HCT116 (cell line): Measurements from ENCODE around the gene TFEB. TPM values are rescaled to one million over a fixed set of nuclear protein-coding genes. Genes with fewer than 3 reads are reported as not detected.

ENCODE experiments used
- ATAC-seq: fragments of 200-7000 bp; cut with Tn5 transposase; 2 replicates; pipeline ENCODE4 v1.9.1; 2020; ENCODE audit warnings: mild to moderate bottlenecking, moderate library complexity
- BruUV-seq: library from RNA; stranded (reverse); fragments of 400-500 nt; replicated peaks from 2 replicates; lab custom pipeline; 2021; lab: Mats Ljungman, UMichigan
- CTCF ChIA-PET: fragments of 300-600 bp; sonication (Branson Sonifier 250); formaldehyde crosslinking; loops from one replicate; lab custom pipeline; 2021; ENCODE audit warnings: antibody characterized with exemption; lab: Charles Lee
- POLR2A ChIA-PET: fragments of 300-600, 350-600 bp; sonication (Branson Sonifier 250); formaldehyde crosslinking; loops from one replicate; lab custom pipeline; 2021; ENCODE audit warnings: antibody characterized with exemption; lab: Charles Lee
- RAD21 ChIA-PET, 2 experiments: fragments of 300-600 bp; sonication (Branson Sonifier 250); formaldehyde crosslinking; loops; one replicate each; lab custom pipeline; 2023; ENCODE audit warnings: low total read pairs in 2 of 2; ENCODE audit not compliant: uncharacterized antibody in 2 of 2, unreplicated experiment in 2 of 2, low non-redundant PET in 1 of 2; lab: Charles Lee
- DNase-seq: peaks from one replicate; pipeline ENCODE4 v3.0.0-alpha.2; 2010; ENCODE audit warnings: low read depth, low spot score
- H2AFZ ChIP-seq: fragments of 200-600 bp; shearing (Covaris generic), sonication (generic); 2 replicates; pipeline ENCODE4 v1.6.1; 2017; ENCODE audit warnings: low read depth, mixed run types, mixed read lengths, antibody characterized with exemption, low read length; ENCODE audit not compliant: poor library complexity, severe bottlenecking
- H3K27ac ChIP-seq: 2 replicates; pipeline ENCODE4 v1.5.1; 2012; ENCODE audit warnings: low read depth, low read length
- H3K27me3 ChIP-seq: fragments of 200-600 bp; sonication (generic); 2 replicates; pipeline ENCODE4 v1.6.1; 2016; ENCODE audit warnings: mixed run types, low read length, mixed read lengths; ENCODE audit not compliant: insufficient read depth
- H3K36me3 ChIP-seq, 2 experiments: fragments of 200-500 bp in 1 of 2; fragments of 200-600 bp in 1 of 2; sonication (Bioruptor generic) in 1 of 2; sonication (generic) in 1 of 2; 2 replicates each; pipeline versions ENCODE4 v1.5.1 to v1.6.1; 2014 to 2016; ENCODE audit warnings: low read length in 2 of 2, inconsistent platforms in 1 of 2, mixed read lengths in 1 of 2, mixed run types in 1 of 2; ENCODE audit not compliant: insufficient read depth in 2 of 2, control insufficient read depth in 1 of 2
- H3K4me1 ChIP-seq, 2 experiments: fragments of 200-600 bp in 1 of 2; sonication (generic) in 1 of 2; 2 replicates each; pipeline versions ENCODE4 v1.5.1 to v1.6.1; 2012 to 2017; ENCODE audit warnings: low read length in 2 of 2, inconsistent platforms in 1 of 2, mild to moderate bottlenecking in 1 of 2, mixed read lengths in 1 of 2, mixed run types in 1 of 2, moderate library complexity in 1 of 2; ENCODE audit not compliant: insufficient read depth in 2 of 2, control insufficient read depth in 1 of 2
- H3K4me2 ChIP-seq: fragments of 200-600 bp; sonication (generic); 2 replicates; pipeline ENCODE4 v1.6.1; 2017; ENCODE audit warnings: mixed run types, low read length, mixed read lengths
- H3K4me3 ChIP-seq, 2 experiments: fragments of 200-600 bp in 1 of 2; sonication (generic) in 1 of 2; replicated peaks in 1 of 2; 2 replicates each; pipeline ENCODE4 v1.5.1; 2011 to 2016; ENCODE audit warnings: low read length in 2 of 2, control low read depth in 1 of 2, low read depth in 1 of 2, mild to moderate bottlenecking in 1 of 2, mixed read lengths in 1 of 2, mixed run types in 1 of 2
- H3K79me2 ChIP-seq: fragments of 200-600 bp; sonication (generic); 2 replicates; pipeline ENCODE4 v1.6.1; 2017; ENCODE audit warnings: mild to moderate bottlenecking, mixed run types, low read length, moderate library complexity, mixed read lengths; ENCODE audit not compliant: insufficient read depth
- H3K9ac ChIP-seq: fragments of 200-600 bp; sonication (generic); 2 replicates; pipeline ENCODE4 v1.6.1; 2016; ENCODE audit warnings: low read length, mixed read lengths
- H3K9me2 ChIP-seq: fragments of 200-600 bp; sonication (generic), shearing (Covaris generic); 2 replicates; pipeline ENCODE4 v1.6.1; 2017; ENCODE audit warnings: mixed run types, mild to moderate bottlenecking, moderate library complexity; ENCODE audit not compliant: insufficient read depth
- H3K9me3 ChIP-seq, 2 experiments: fragments of 200-500 bp in 1 of 2; fragments of 200-600 bp in 1 of 2; sonication (Bioruptor generic) in 1 of 2; sonication (generic) in 1 of 2; 2 replicates each; pipeline ENCODE4 v1.6.1; 2014 to 2017; ENCODE audit warnings: low read length in 2 of 2, mixed read lengths in 2 of 2, inconsistent platforms in 1 of 2, low read depth in 1 of 2, mild to moderate bottlenecking in 1 of 2, mixed run types in 1 of 2, moderate library complexity in 1 of 2; ENCODE audit not compliant: control insufficient read depth in 1 of 2, insufficient read depth in 1 of 2
- H4K20me1 ChIP-seq: fragments of 200-600 bp; sonication (generic), shearing (Covaris generic); 2 replicates; pipeline ENCODE4 v1.6.1; 2017; ENCODE audit warnings: mixed run types, mild to moderate bottlenecking, moderate library complexity; ENCODE audit not compliant: insufficient read depth
- RAD21 ChIP-seq: IDR thresholded peaks from 2 replicates; pipeline ENCODE4 v1.6.1; 2012; ENCODE audit warnings: low read depth, mild to moderate bottlenecking
- TCF7L2 ChIP-seq: IDR thresholded peaks from 2 replicates; pipeline ENCODE4 v1.7.0; 2011; ENCODE audit warnings: borderline replicate concordance, inconsistent platforms; ENCODE audit not compliant: insufficient read depth, insufficient read length; ENCODE audit errors: extremely low read depth
- ZNF274 ChIP-seq: fragments of 200-500 bp; sonication (Bioruptor generic); IDR thresholded peaks from 2 replicates; pipeline ENCODE4 v1.6.1; 2014; ENCODE audit warnings: mild to moderate bottlenecking, low read depth, low read length, inconsistent platforms
- intact Hi-C: fragments of 100-400 bp; cut with micrococcal nuclease; formaldehyde crosslinking; loops from 2 replicates; pipeline ENCODE4 v1.10.0; 2022
- total RNA-seq: library from RNA; stranded (reverse); gene quantifications from one replicate; pipeline ENCODE4 v1.2.1, GENCODE V29; 2021; ENCODE audit not compliant: unreplicated experiment
- TF ChIP-seq, protein P1 (sequence below): IDR thresholded peaks from 2 replicates; pipeline ENCODE4 v1.6.1; 2012
- TF ChIP-seq, protein P2 (sequence below): IDR thresholded peaks from 2 replicates; pipeline ENCODE4 v1.6.1; 2011; ENCODE audit warnings: mild to moderate bottlenecking, low read length, moderate library complexity; ENCODE audit not compliant: insufficient replicate concordance; ENCODE audit errors: extremely low read depth

The TFEB gene
- total RNA-seq, 1 experiment from 2014 or later: 4.8 TPM

DNA sequence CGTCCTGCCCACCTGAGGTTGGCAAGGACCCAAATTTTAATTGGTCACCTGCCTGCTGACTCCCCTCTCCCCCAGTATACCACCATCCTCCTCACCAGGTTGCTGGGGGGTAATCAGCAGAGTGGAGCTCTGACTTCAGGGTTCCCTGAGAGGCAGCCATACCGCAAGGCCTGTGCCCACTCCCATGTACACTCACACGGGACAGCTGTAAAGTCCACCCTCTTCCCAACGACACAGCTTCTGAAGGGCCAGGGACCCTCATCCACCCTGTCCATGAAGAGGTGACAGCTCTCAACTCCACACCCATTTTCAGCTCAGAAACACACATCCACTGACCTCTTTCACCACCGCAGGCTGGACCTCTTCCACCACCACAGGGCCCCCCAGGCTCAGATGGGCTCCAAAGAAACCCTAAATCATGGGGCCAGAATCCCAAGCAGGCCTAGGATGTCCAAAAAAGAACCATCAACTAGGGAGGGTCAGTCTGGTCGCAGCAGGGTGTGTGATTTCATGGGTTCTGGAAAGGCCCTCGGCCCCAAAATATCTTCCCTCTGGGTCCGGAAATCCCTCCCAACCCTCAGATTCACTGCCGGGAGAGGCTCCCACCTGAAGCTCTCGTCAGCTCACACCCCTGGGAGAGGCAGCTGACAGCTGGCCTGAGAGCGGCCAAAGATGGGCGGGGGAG is 30.0 kb downstream of the TFEB start:
- peak overlapping the region; percentile 40 for H3K27ac ChIP-seq
- no peak overlapping the region for H3K4me3 ChIP-seq

DNA sequence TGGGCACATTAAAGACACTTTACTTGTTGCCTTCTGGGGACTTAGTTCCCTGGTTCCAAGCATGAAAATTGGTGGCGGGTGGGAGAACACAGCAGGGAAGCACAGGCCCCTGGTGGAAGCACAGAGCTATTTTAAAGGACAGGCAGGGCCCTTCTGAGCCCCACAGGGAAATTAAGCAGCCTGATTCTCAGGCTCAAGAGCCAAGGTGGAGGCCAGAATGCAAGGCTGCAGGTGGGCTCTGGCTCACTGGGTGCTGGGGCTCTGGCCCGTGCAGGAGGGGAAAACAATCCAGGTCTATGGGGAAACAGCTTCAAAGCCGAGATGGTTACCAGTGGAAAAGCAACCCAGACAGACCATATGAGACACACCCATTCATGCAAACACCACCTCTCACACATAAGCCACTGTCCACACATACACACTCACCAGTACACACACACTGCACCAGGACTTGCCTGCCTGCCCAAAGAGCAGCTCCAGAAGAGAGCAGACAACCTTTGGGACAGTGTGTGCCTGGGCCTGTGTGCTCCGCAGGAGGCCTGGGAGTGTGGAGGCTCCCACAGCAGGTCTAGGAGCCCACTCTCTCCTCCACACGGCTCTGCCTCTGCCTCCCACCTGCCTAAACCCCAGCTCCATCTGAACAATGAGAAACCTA is 30.6 kb downstream of the TFEB start:
- H3K9ac ChIP-seq: no peak overlapping the region
- no peaks in the 10 kb centered on the region for H3K9me2 ChIP-seq
- H3K4me1 ChIP-seq: peaks cover 0 to 14% of the 10 kb centered on the region in 2 experiments; a peak in 3 of 4 replicates
- H3K27me3 ChIP-seq: no peaks in the 10 kb centered on the region
- ChIA-PET RAD21 (no interaction called here), CTCF (interaction anchor here (0.7 to 3.4 kb wide), 6 partner anchors 9 to 71 kb away, joined by 3 to 19 read pairs (median 4); no protein-coding TSS in a partner anchor), POLR2A (no interaction called here)
- H3K27ac ChIP-seq: no peak overlapping the region
- H4K20me1 ChIP-seq: no peaks in the 10 kb centered on the region
- H2AFZ ChIP-seq: no peak overlapping the region
- H3K4me2 ChIP-seq: no peak overlapping the region
- TF ChIP-seq ZNF274 (no peak), TCF7L2 (no peak)
- TF ChIP-seq, protein P1, sequence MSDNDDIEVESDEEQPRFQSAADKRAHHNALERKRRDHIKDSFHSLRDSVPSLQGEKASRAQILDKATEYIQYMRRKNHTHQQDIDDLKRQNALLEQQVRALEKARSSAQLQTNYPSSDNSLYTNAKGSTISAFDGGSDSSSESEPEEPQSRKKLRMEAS: no peak
- BruUV-seq: no TSS peak
- intact Hi-C loops: loop anchor here (5.0 kb wide), 1 partner anchor 338 kb away; no protein-coding TSS in a partner anchor
- H3K9me3 ChIP-seq: no peaks in the 10 kb centered on the region
- no peak for ATAC-seq
- no peaks in the 10 kb centered on the region for H3K79me2 ChIP-seq
- H3K36me3 ChIP-seq: no peaks in the 10 kb centered on the region
- no peak overlapping the region for H3K4me3 ChIP-seq
- DNase-seq: no peak

More for the DNA sequence above, 30.0 kb downstream of the TFEB start:
- RAD21 ChIA-PET: no interaction called here
- peaks cover 0 to 14% of the 10 kb centered on the region in 2 experiments; a peak in 3 of 4 replicates for H3K4me1 ChIP-seq
- TF ChIP-seq RAD21: no peak
- TF ChIP-seq, protein P2, sequence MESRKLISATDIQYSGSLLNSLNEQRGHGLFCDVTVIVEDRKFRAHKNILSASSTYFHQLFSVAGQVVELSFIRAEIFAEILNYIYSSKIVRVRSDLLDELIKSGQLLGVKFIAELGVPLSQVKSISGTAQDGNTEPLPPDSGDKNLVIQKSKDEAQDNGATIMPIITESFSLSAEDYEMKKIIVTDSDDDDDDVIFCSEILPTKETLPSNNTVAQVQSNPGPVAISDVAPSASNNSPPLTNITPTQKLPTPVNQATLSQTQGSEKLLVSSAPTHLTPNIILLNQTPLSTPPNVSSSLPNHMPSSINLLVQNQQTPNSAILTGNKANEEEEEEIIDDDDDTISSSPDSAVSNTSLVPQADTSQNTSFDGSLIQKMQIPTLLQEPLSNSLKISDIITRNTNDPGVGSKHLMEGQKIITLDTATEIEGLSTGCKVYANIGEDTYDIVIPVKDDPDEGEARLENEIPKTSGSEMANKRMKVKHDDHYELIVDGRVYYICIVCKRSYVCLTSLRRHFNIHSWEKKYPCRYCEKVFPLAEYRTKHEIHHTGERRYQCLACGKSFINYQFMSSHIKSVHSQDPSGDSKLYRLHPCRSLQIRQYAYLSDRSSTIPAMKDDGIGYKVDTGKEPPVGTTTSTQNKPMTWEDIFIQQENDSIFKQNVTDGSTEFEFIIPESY: no peak
- peak overlapping the region; percentile 20 for H2AFZ ChIP-seq
- H3K9me2 ChIP-seq: no peaks in the 10 kb centered on the region
- CTCF ChIA-PET: interaction anchor here (0.6 to 3.4 kb wide), 13 partner anchors 8 to 103 kb away, joined by 3 to 19 read pairs (median 4); no protein-coding TSS in a partner anchor
- no peaks in the 10 kb centered on the region for H3K36me3 ChIP-seq
- H3K27me3 ChIP-seq: no peaks in the 10 kb centered on the region
- DNase-seq (no peak), ATAC-seq (no peak)
- no TSS peak for BruUV-seq
- H3K9ac ChIP-seq: peak overlapping the region; percentile 23; the same call in 1 of the 2 replicates
- POLR2A ChIA-PET: no interaction called here
- intact Hi-C loops: loop anchor here (5.0 kb wide), 1 partner anchor 337 kb away; no protein-coding TSS in a partner anchor
- no peaks in the 10 kb centered on the region for H3K79me2 ChIP-seq
- H3K9me3 ChIP-seq: no peaks in the 10 kb centered on the region
- H3K4me2 ChIP-seq: peak overlapping the region; percentile 60
- no peaks in the 10 kb centered on the region for H4K20me1 ChIP-seq
